ENCODE results near the gene C12orf42. TPM values are rescaled to one million over a fixed set of nuclear protein-coding genes. Genes with fewer than 3 reads are reported as not detected.

The C12orf42 gene
- total and polyA plus RNA-seq, 4 donors: 0.14 to 0.17 TPM; not detected in 2

DNA sequence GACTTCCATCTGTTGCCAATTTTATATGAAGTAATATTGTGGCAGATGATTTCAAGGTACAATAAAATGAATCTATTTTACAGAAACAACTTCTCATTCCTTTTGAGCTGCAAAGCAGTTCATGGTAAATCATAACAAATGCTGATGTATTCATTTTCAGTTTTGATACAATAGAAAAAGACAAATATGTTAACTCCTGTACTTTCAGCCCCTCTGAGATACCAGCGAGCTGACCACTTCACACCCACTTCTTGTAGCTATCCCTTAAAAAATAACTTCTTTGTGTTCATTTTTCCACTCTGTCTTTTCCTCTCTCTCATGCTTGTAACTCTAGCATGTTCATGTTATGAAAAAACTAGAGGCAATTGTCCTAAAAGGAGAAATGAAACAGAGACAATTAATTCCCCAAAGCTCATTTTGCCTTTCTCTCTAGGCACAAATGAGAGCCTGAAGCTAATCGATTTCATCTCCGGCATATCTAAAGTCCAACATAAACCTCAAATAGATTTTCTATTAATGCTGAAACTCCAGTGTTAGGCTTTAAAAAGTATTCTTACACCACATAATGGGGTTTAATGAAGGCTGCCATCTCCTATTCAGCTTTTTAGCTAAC lies 182.9 kb downstream of the C12orf42 start:
- Histone ChIP-seq H3K4me1 (ENCODE audit: control insufficient read depth in 4 of 4, insufficient read depth in 4 of 4, low read length in 3 of 4) (no peaks in the 10 kb centered on the region), H3K9me3 (ENCODE audit: control insufficient read depth in 4 of 4, low read length in 3 of 4) (peaks cover 0 to 3% (median 0%) of the 10 kb centered on the region in 4 donors), H3K9ac (ENCODE audit: low read depth in 1 of 2, low read length in 2 of 2) (no peak overlapping the region), H3K27me3 (ENCODE audit: control insufficient read depth in 4 of 4, insufficient read depth in 4 of 4, low read length in 3 of 4) (no peaks in the 10 kb centered on the region), H3K4me3 (ENCODE audit: low read depth in 1 of 3, low read length in 3 of 3) (no peak overlapping the region), H3K27ac (ENCODE audit: low read depth in 1 of 2, low read length in 2 of 2) (no peak overlapping the region), H3K36me3 (ENCODE audit: control insufficient read depth in 4 of 4, insufficient read depth in 3 of 4, low read depth in 1 of 4, low read length in 3 of 4) (no peaks in the 10 kb centered on the region)
- 89% methylated on average over 3 of the region's 3 CpGs for WGBS
- no peak for TF ChIP-seq FOXA1 (IDR thresholded peaks at IDR 0.05)
- TF ChIP-seq, protein P1, sequence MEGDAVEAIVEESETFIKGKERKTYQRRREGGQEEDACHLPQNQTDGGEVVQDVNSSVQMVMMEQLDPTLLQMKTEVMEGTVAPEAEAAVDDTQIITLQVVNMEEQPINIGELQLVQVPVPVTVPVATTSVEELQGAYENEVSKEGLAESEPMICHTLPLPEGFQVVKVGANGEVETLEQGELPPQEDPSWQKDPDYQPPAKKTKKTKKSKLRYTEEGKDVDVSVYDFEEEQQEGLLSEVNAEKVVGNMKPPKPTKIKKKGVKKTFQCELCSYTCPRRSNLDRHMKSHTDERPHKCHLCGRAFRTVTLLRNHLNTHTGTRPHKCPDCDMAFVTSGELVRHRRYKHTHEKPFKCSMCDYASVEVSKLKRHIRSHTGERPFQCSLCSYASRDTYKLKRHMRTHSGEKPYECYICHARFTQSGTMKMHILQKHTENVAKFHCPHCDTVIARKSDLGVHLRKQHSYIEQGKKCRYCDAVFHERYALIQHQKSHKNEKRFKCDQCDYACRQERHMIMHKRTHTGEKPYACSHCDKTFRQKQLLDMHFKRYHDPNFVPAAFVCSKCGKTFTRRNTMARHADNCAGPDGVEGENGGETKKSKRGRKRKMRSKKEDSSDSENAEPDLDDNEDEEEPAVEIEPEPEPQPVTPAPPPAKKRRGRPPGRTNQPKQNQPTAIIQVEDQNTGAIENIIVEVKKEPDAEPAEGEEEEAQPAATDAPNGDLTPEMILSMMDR (IDR thresholded peaks at IDR 0.05; ENCODE audit: low read depth, low read length, missing input control): no peak
- no peak for TF ChIP-seq JUND (IDR thresholded peaks at IDR 0.05)
- no peak for TF ChIP-seq NR2F2 (IDR thresholded peaks at IDR 0.05)
- TF ChIP-seq GABPA (IDR thresholded peaks at IDR 0.05 in 1 of 2, conservative IDR thresholded peaks at IDR 0.05 in 1 of 2): no peak
- TF ChIP-seq RXRA (IDR thresholded peaks at IDR 0.05): no peak
- TF ChIP-seq FOXA2 (IDR thresholded peaks at IDR 0.05): no peak
- TF ChIP-seq, protein P2, sequence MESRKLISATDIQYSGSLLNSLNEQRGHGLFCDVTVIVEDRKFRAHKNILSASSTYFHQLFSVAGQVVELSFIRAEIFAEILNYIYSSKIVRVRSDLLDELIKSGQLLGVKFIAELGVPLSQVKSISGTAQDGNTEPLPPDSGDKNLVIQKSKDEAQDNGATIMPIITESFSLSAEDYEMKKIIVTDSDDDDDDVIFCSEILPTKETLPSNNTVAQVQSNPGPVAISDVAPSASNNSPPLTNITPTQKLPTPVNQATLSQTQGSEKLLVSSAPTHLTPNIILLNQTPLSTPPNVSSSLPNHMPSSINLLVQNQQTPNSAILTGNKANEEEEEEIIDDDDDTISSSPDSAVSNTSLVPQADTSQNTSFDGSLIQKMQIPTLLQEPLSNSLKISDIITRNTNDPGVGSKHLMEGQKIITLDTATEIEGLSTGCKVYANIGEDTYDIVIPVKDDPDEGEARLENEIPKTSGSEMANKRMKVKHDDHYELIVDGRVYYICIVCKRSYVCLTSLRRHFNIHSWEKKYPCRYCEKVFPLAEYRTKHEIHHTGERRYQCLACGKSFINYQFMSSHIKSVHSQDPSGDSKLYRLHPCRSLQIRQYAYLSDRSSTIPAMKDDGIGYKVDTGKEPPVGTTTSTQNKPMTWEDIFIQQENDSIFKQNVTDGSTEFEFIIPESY (IDR thresholded peaks at IDR 0.05): no peak
- TF ChIP-seq EGR1 (IDR thresholded peaks at IDR 0.05; ENCODE audit: low read depth in 2 of 2): no peak
- no peak for TF ChIP-seq YY1 (IDR thresholded peaks at IDR 0.05)
- TF ChIP-seq HNF4A (conservative IDR thresholded peaks at IDR 0.05): no peak
- TF ChIP-seq TAF1 (conservative IDR thresholded peaks at IDR 0.05): no peak
- TF ChIP-seq, protein P3, sequence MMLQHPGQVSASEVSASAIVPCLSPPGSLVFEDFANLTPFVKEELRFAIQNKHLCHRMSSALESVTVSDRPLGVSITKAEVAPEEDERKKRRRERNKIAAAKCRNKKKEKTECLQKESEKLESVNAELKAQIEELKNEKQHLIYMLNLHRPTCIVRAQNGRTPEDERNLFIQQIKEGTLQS (IDR thresholded peaks at IDR 0.05): no peak
- TF ChIP-seq, protein P4, sequence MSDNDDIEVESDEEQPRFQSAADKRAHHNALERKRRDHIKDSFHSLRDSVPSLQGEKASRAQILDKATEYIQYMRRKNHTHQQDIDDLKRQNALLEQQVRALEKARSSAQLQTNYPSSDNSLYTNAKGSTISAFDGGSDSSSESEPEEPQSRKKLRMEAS (IDR thresholded peaks at IDR 0.05): no peak
- TF ChIP-seq SP1 (IDR thresholded peaks at IDR 0.05): no peak
- no peak for TF ChIP-seq HNF4G (IDR thresholded peaks at IDR 0.05)
- TF ChIP-seq, protein P5, sequence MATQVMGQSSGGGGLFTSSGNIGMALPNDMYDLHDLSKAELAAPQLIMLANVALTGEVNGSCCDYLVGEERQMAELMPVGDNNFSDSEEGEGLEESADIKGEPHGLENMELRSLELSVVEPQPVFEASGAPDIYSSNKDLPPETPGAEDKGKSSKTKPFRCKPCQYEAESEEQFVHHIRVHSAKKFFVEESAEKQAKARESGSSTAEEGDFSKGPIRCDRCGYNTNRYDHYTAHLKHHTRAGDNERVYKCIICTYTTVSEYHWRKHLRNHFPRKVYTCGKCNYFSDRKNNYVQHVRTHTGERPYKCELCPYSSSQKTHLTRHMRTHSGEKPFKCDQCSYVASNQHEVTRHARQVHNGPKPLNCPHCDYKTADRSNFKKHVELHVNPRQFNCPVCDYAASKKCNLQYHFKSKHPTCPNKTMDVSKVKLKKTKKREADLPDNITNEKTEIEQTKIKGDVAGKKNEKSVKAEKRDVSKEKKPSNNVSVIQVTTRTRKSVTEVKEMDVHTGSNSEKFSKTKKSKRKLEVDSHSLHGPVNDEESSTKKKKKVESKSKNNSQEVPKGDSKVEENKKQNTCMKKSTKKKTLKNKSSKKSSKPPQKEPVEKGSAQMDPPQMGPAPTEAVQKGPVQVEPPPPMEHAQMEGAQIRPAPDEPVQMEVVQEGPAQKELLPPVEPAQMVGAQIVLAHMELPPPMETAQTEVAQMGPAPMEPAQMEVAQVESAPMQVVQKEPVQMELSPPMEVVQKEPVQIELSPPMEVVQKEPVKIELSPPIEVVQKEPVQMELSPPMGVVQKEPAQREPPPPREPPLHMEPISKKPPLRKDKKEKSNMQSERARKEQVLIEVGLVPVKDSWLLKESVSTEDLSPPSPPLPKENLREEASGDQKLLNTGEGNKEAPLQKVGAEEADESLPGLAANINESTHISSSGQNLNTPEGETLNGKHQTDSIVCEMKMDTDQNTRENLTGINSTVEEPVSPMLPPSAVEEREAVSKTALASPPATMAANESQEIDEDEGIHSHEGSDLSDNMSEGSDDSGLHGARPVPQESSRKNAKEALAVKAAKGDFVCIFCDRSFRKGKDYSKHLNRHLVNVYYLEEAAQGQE (IDR thresholded peaks at IDR 0.05): no peak
- no peak for TF ChIP-seq RAD21 (IDR thresholded peaks at IDR 0.05)
- no peak for DNase-seq (ENCODE audit: low spot score)

All from liver (tissue), 9 donors.